ENCODE measurements around the gene JAG2.
A peak's percentile ranks its signal among the peaks of the same experiment; 100 is the strongest.

The JAG2 gene

GRCh38 chr14:105093431-105094192 is 75.0 kb downstream of the JAG2 start (continued):
- TF ChIP-seq ZNF48 (tag by site-specific recombination; IDR thresholded peaks at IDR 0.05) (no peak), ZXDB (tag by site-specific recombination; IDR thresholded peaks at IDR 0.05) (peak; percentile 83; the same call in 1 of the 2 replicates), ZBTB1 (tag by site-specific recombination; IDR thresholded peaks at IDR 0.05) (peak; percentile 63; the same call in 1 of the 2 replicates), GLI2 (tag by site-specific recombination; IDR thresholded peaks at IDR 0.05; ENCODE audit: borderline replicate concordance, low read depth) (no peak), ATF2 (tag by site-specific recombination; IDR thresholded peaks at IDR 0.05; ENCODE audit: low read depth) (no peak), ZNF423 (tag by site-specific recombination; IDR thresholded peaks at IDR 0.05) (peak; percentile 94), HIC1 (tag by site-specific recombination; IDR thresholded peaks at IDR 0.05) (peak; percentile 70; the same call in 1 of the 2 replicates), ZNF10 (tag by site-specific recombination; IDR thresholded peaks at IDR 0.05) (no peak), PRDM10 (tag by site-specific recombination; IDR thresholded peaks at IDR 0.05) (peak; percentile 71), ZBTB6 (tag by site-specific recombination; IDR thresholded peaks at IDR 0.05) (peak; percentile 99), BCL11B (tag by site-specific recombination; IDR thresholded peaks at IDR 0.05; ENCODE audit: low read depth) (0 out of 2 replicates have a peak, but pooled peaks have one; percentile 9), ZNF155 (tag by site-specific recombination; IDR thresholded peaks at IDR 0.05) (no peak), ZNF610 (tag by site-specific recombination; IDR thresholded peaks at IDR 0.05; ENCODE audit: borderline replicate concordance) (0 out of 2 replicates have a peak, but pooled peaks have one; percentile 11), BCL11A (tag by site-specific recombination; IDR thresholded peaks at IDR 0.05; ENCODE audit: low read depth) (0 out of 2 replicates have a peak, but pooled peaks have one; percentile 55), ZFP41 (tag by site-specific recombination; IDR thresholded peaks at IDR 0.05; ENCODE audit: borderline replicate concordance) (no peak), HOXC10 (CRISPR knock-in tag; IDR thresholded peaks at IDR 0.05) (no peak), ZBTB44 (tag by site-specific recombination; IDR thresholded peaks at IDR 0.05) (no peak), ZNF184 (tag by site-specific recombination; IDR thresholded peaks at IDR 0.05) (no peak), ZNF660 (tag by site-specific recombination; IDR thresholded peaks at IDR 0.05) (no peak), ZNF23 (tag by site-specific recombination; IDR thresholded peaks at IDR 0.05; ENCODE audit: borderline replicate concordance) (no peak), ZNF174 (tag by site-specific recombination; IDR thresholded peaks at IDR 0.05) (no peak), GLIS1 (tag by site-specific recombination; IDR thresholded peaks at IDR 0.05) (peak; percentile 97), ZFP69B (tag by site-specific recombination; IDR thresholded peaks at IDR 0.05) (peak; percentile 45; the same call in 1 of the 2 replicates), KLF8 (tag by site-specific recombination; IDR thresholded peaks at IDR 0.05) (peak; percentile 84), SP3 (tag by site-specific recombination; IDR thresholded peaks at IDR 0.05) (peak; percentile 77), SETDB1 (IDR thresholded peaks at IDR 0.05; ENCODE audit: insufficient read length, low read length) (no peak), ZNF391 (tag by site-specific recombination; IDR thresholded peaks at IDR 0.05; ENCODE audit: borderline replicate concordance, low read depth) (0 out of 2 replicates have a peak, but pooled peaks have one; percentile 39), ZNF335 (tag by site-specific recombination; conservative IDR thresholded peaks at IDR 0.05) (peak; percentile 89), EGR2 (tag by site-specific recombination; IDR thresholded peaks at IDR 0.05; ENCODE audit: low read depth) (peak; percentile 97), ZSCAN16 (tag by site-specific recombination; IDR thresholded peaks at IDR 0.05) (no peak)
